Measurements from ENCODE around the gene MNAT1. TPM values are rescaled to one million over a fixed set of nuclear protein-coding genes. Genes with fewer than 3 reads are reported as not detected.

MNAT1 gene
- total RNA-seq, 1 donor from 2014 or later: 8.5 TPM

DNA sequence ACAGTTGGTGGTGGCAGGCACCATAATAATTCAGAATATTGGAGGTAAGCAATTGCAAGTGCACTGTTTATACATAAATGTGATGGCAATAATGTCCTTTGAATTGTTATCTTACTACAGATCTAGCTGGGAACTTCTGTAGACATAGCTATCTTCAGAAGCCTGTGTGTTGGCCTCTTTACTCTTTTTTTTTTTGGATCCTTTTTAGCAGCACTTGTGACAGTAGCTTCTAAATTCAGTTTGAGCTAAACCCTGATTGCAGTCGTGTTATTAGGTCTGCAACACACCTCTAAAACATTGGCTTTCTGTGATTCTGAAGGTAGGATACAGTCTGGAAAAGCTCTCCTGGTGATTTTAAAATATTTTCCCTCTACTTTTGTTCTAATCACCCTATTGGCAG is 285.0 kb downstream of the MNAT1 start:
- DNase-seq (ENCODE audit: low spot score): no peak
- no peak for ATAC-seq

Other genes with a start within 250 kb of the MNAT1 start
- gene C14orf39, start 248.7 kb upstream of the MNAT1 start, total RNA-seq: not detected
- gene SIX6, start 225.6 kb upstream of the MNAT1 start, total RNA-seq: not detected
- gene SIX1, start 85.3 kb upstream of the MNAT1 start, total RNA-seq: not detected
- 0.10 TPM for gene SIX4, start 10.4 kb upstream of the MNAT1 start, total RNA-seq
- 5.6 TPM for gene TRMT5, start 246.3 kb downstream of the MNAT1 start, total RNA-seq
- gene SLC38A6, start 246.5 kb downstream of the MNAT1 start, total RNA-seq: 3.1 TPM